Activated CD8-positive, alpha-beta T cell treated with anti-CD3 and anti-CD28 coated beads for 36 hours (primary cell): ENCODE results near the gene FRMD5. TPM values are rescaled to one million over a fixed set of nuclear protein-coding genes. Genes with fewer than 3 reads are reported as not detected.

Experiments used
- ATAC-seq: fragments of 200-7000 bp; cut with Tn5 transposase; one replicate; pipeline ENCODE4 v1.10.0; 2021; ENCODE audit warnings: mild to moderate bottlenecking, moderate library complexity
- CTCF ChIA-PET: fragments of 350-600 bp; sonication (Branson Sonifier 250); formaldehyde crosslinking; loops from one replicate; lab custom pipeline; 2021; ENCODE audit warnings: antibody characterized with exemption; lab: Charles Lee
- POLR2A ChIA-PET: fragments of 350-600 bp; sonication (Branson Sonifier 250); formaldehyde crosslinking; loops from one replicate; lab custom pipeline; 2021; ENCODE audit warnings: antibody characterized with exemption; lab: Charles Lee
- DNase-seq: peaks from one replicate; pipeline ENCODE4 v3.0.0-alpha.2; 2020
- H3K27ac Mint-ChIP-seq: one replicate; pipeline ENCODE4 v1.8.0; 2021; ENCODE audit warnings: mild to moderate bottlenecking, mixed read lengths
- H3K27me3 Mint-ChIP-seq: one replicate; pipeline ENCODE4 v1.8.0; 2021; ENCODE audit warnings: mixed read lengths
- H3K36me3 Mint-ChIP-seq: one replicate; pipeline ENCODE4 v1.8.0; 2021; ENCODE audit warnings: low read depth, mixed read lengths
- H3K4me1 Mint-ChIP-seq: one replicate; pipeline ENCODE4 v1.8.0; 2021; ENCODE audit warnings: low read depth, mixed read lengths
- H3K4me3 Mint-ChIP-seq: one replicate; pipeline ENCODE4 v1.8.0; 2021; ENCODE audit warnings: mild to moderate bottlenecking, moderate library complexity, mixed read lengths
- H3K9me3 Mint-ChIP-seq: one replicate; pipeline ENCODE4 v1.8.0; 2021; ENCODE audit warnings: mixed read lengths
- intact Hi-C: fragments of 100-400 bp; cut with micrococcal nuclease; formaldehyde crosslinking; loops from one replicate; pipeline ENCODE4 v1.10.0; 2022
- total RNA-seq, 2 experiments: library from RNA; stranded (reverse); gene quantifications; one replicate each; pipeline ENCODE4 v1.2.3, GENCODE V29; 2021
- TF ChIP-seq, protein P1 (sequence below): fragments of 200-600 bp; IDR thresholded peaks from one replicate; pipeline ENCODE4 v1.8.0; 2022; ENCODE audit warnings: antibody characterized with exemption, mild to moderate bottlenecking

The FRMD5 gene
- total RNA-seq, 2 experiments from 2014 or later, result 0.23 to 0.25 TPM

DNA sequence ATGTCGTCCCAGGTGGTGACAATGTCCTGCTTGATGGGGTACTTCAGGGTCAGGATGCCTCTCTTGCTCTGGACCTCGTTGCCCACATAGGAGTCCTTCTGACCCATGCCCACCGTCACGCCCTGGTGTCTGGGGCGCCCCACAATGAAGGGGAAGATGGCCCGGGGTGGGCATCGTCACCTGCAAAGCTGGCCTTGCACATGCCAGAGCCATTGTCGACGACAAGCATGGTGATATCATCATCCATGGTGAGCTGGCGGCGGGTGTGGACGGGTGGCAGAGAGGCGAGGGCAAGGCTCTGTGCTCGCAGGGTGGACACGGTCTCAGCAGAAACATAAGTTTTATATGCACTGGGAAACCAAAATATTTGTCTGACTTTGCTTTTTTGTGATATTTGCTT lies 205.1 kb downstream of the FRMD5 start:
- H3K4me1 Mint-ChIP-seq, result no peaks in the 10 kb centered on the region
- no peak for ATAC-seq
- POLR2A ChIA-PET, result interaction anchor here (0.8 kb wide), 1 partner anchor 15 kb away, joined by 3 read pairs; no protein-coding TSS in a partner anchor

DNA sequence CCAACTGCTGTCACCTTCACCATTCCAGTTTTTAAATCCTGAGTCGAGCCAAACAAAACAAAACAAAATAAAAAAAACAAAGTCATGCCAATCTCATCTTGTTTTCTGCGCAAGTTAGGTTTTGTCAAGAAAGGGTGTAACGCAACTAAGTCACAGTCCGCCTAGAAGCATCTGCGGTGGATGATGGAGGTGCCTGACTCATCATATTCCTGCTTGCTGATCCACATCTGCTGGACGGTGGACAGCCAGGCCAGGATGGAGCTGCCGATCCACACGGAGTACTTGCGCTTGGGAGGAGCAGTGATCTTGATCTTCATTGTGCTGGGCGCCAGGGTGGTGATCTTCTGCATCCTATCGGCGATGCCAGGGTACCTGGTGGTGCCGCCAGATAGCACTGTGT lies 206.2 kb downstream of the FRMD5 start:
- POLR2A ChIA-PET, result no interaction called here

More for the DNA sequence above, 205.1 kb downstream of the FRMD5 start:
- TF ChIP-seq, protein P1, sequence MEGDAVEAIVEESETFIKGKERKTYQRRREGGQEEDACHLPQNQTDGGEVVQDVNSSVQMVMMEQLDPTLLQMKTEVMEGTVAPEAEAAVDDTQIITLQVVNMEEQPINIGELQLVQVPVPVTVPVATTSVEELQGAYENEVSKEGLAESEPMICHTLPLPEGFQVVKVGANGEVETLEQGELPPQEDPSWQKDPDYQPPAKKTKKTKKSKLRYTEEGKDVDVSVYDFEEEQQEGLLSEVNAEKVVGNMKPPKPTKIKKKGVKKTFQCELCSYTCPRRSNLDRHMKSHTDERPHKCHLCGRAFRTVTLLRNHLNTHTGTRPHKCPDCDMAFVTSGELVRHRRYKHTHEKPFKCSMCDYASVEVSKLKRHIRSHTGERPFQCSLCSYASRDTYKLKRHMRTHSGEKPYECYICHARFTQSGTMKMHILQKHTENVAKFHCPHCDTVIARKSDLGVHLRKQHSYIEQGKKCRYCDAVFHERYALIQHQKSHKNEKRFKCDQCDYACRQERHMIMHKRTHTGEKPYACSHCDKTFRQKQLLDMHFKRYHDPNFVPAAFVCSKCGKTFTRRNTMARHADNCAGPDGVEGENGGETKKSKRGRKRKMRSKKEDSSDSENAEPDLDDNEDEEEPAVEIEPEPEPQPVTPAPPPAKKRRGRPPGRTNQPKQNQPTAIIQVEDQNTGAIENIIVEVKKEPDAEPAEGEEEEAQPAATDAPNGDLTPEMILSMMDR, result no peak
- no peaks in the 10 kb centered on the region for H3K9me3 Mint-ChIP-seq
- no peaks in the 10 kb centered on the region for H3K36me3 Mint-ChIP-seq
- no peak overlapping the region for H3K27ac Mint-ChIP-seq
- peaks cover 8% of the 10 kb centered on the region for H3K27me3 Mint-ChIP-seq
- intact Hi-C loops, result no loop called here
- no peak overlapping the region for H3K4me3 Mint-ChIP-seq
- no peak for DNase-seq
- CTCF ChIA-PET, result interaction anchor here (1.5 kb wide), 1 partner anchor 86 kb away, joined by 6 read pairs; no protein-coding TSS in a partner anchor

DNA sequence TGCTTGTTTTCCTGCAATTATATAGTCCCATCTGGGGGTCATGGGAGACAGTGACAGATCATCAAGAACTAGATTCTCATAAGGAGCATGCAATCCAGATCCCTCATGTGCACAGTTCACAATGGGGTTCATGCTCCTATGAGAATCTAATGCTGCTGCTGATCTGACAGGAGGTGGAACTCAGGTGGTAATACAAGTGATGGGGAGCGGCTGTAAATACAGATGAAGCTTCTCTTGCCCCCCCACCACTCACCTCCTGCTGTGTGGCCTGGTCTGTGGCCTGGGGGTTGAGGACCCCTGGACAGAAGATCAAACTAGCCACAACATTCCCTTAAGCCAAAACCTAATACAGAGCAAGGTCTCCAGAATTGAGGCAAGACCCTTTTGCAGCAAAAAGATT lies 207.1 kb downstream of the FRMD5 start:
- no peaks in the 10 kb centered on the region for H3K4me1 Mint-ChIP-seq

More for the DNA sequence above, 206.2 kb downstream of the FRMD5 start:
- CTCF ChIA-PET, result no interaction called here
- ATAC-seq (no peak), DNase-seq (no peak)
- no peak overlapping the region for H3K27ac Mint-ChIP-seq
- no peaks in the 10 kb centered on the region for H3K4me1 Mint-ChIP-seq
- TF ChIP-seq, protein P1, result no peak
- no peak overlapping the region for H3K4me3 Mint-ChIP-seq
- no peaks in the 10 kb centered on the region for H3K36me3 Mint-ChIP-seq
- H3K27me3 Mint-ChIP-seq, result peaks cover 12% of the 10 kb centered on the region
- intact Hi-C loops, result no loop called here
- H3K9me3 Mint-ChIP-seq, result no peaks in the 10 kb centered on the region

DNA sequence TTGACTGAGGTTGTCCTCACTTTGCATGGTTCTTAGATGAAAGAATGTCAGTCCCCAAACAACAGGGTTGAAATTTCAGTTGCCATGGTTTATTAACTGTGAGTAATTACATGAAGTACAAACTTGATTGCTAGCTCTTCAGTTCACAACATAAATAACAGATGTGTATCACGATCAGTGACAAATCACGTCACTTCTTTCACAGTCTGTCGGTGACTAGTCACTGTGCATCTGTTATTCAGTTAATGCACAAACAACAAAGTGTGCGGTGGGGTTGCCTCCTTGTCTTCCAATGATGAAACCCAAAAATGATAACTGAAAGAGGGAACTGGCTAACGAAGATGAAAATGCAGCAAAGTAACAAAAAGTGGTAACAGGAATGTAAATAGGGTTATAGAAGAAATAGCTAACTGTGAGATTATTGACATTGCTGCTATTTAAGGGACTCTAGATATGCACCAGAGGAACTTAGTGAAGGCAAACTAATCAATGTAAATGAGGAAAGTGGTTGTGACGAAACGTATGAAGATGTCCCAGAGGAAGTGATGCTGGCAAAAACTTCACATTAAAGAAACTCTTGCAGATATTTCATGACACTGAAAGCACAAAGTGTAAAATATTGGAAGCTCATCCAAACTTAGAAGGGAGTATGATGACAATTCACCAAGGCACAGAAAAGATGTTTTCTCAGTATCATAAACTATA lies 208.9 kb downstream of the FRMD5 start:
- TF ChIP-seq, protein P1, result no peak
- intact Hi-C loops, result no loop called here
- Mint-ChIP-seq H3K36me3 (no peaks in the 10 kb centered on the region), H3K4me3 (no peak overlapping the region), H3K27me3 (peaks cover 21% of the 10 kb centered on the region), H3K4me1 (no peaks in the 10 kb centered on the region), H3K9me3 (no peaks in the 10 kb centered on the region), H3K27ac (no peak overlapping the region)
- ChIA-PET POLR2A (interaction anchor here (0.9 kb wide), 1 partner anchor 45 kb away, joined by 3 read pairs; no protein-coding TSS in a partner anchor), CTCF (no interaction called here)
- DNase-seq (no peak), ATAC-seq (no peak)

More for the DNA sequence above, 207.1 kb downstream of the FRMD5 start:
- Mint-ChIP-seq H3K4me3 (no peak overlapping the region), H3K27me3 (peaks cover 14% of the 10 kb centered on the region), H3K9me3 (no peaks in the 10 kb centered on the region), H3K27ac (no peak overlapping the region), H3K36me3 (no peaks in the 10 kb centered on the region)
- CTCF ChIA-PET, result no interaction called here
- intact Hi-C loops, result no loop called here
- POLR2A ChIA-PET, result no interaction called here
- ATAC-seq (no peak), DNase-seq (no peak)
- TF ChIP-seq, protein P1, result no peak

DNA sequence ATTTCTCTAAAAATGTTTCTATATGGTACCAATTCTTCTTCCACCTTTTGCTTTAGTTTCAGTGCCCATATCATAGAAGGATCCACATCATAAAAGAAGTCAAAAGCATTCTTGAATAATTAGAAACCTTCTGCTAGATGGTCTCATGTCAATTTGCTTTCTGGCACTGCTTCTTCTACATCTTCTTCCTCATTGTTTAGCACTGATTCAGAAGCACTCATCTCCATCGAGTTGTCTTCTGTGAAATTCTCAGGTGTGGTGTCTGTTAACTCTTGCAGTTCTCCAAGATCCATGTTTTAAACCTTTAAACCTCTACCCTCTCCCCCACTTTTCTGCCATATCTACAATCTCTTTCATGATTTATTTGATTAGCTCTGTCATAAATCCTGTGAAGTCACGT lies 213.5 kb downstream of the FRMD5 start:
- POLR2A ChIA-PET, result no interaction called here
- H3K27ac Mint-ChIP-seq, result no peak overlapping the region
- TF ChIP-seq, protein P1, result no peak
- H3K9me3 Mint-ChIP-seq, result peaks cover 5% of the 10 kb centered on the region
- intact Hi-C loops, result no loop called here
- H3K4me1 Mint-ChIP-seq, result peaks cover 17% of the 10 kb centered on the region
- ATAC-seq (no peak), DNase-seq (no peak)
- CTCF ChIA-PET, result no interaction called here
- no peak overlapping the region for H3K4me3 Mint-ChIP-seq
- H3K27me3 Mint-ChIP-seq, result peaks cover 33% of the 10 kb centered on the region
- peaks cover 3% of the 10 kb centered on the region for H3K36me3 Mint-ChIP-seq
